Bone marrow (tissue), 2 donors: ENCODE results near the gene GSG1L.

Experiments
- DNase-seq, 2 donors: peaks; one replicate each; lab custom pipeline; 2025; lab: John Stamatoyannopoulos, UW

The GSG1L gene

GRCh38 chr16:28013878-28014277, 49.6 kb downstream of the GSG1L start:
- no peak for DNase-seq

GRCh38 chr16:28013392-28013791, 50.1 kb downstream of the GSG1L start:
- DNase-seq: no peak

GRCh38 chr16:28011971-28012445, 51.5 kb downstream of the GSG1L start:
- DNase-seq: no peak

GRCh38 chr16:28011223-28011622, 52.3 kb downstream of the GSG1L start:
- DNase-seq: no peak

- DNase-seq: no peak
Observed at GRCh38 chr16:28010671-28011070, 52.8 kb downstream of the GSG1L start.

GRCh38 chr16:28009586-28010373, 53.7 kb downstream of the GSG1L start:
- DNase-seq: no peak

- DNase-seq: no peak
Observed at GRCh38 chr16:28003923-28004322, 59.6 kb downstream of the GSG1L start.

GRCh38 chr16:28003021-28003865, 60.3 kb downstream of the GSG1L start:
- no peak for DNase-seq

GRCh38 chr16:28001642-28002041, 61.9 kb downstream of the GSG1L start:
- DNase-seq: no peak

GRCh38 chr16:28001184-28001583, 62.3 kb downstream of the GSG1L start:
- no peak for DNase-seq

GRCh38 chr16:28000314-28001169, 63.0 kb downstream of the GSG1L start:
- DNase-seq: no peak

GRCh38 chr16:27999687-28000086, 63.8 kb downstream of the GSG1L start:
- no peak for DNase-seq

GRCh38 chr16:27995378-27995777, 68.1 kb downstream of the GSG1L start:
- no peak for DNase-seq

- no peak for DNase-seq
Observed at GRCh38 chr16:27994686-27995085, 68.8 kb downstream of the GSG1L start.

GRCh38 chr16:27993587-27993986, 69.9 kb downstream of the GSG1L start:
- no peak for DNase-seq

GRCh38 chr16:27991876-27992275, 71.6 kb downstream of the GSG1L start:
- no peak for DNase-seq

- DNase-seq: no peak
Observed at GRCh38 chr16:27985981-27986380, 77.5 kb downstream of the GSG1L start.

GRCh38 chr16:27984121-27984520, 79.4 kb downstream of the GSG1L start:
- DNase-seq: no peak

- DNase-seq: no peak
Observed at GRCh38 chr16:27983244-27983643, 80.3 kb downstream of the GSG1L start.

GRCh38 chr16:27982184-27982583, 81.3 kb downstream of the GSG1L start:
- DNase-seq: no peak

- DNase-seq: no peak
Observed at GRCh38 chr16:27980919-27981700, 82.4 kb downstream of the GSG1L start.
